HEK293T (cell line): Measurements from ENCODE around the gene SCLT1.

Experiments
- BHLHE40 ChIP-seq: fragments of 450-650 bp; IDR thresholded peaks from 2 replicates; pipeline ENCODE4 v1.6.1; 2016; ENCODE audit warnings: mild to moderate bottlenecking, moderate library complexity, borderline replicate concordance
- CTBP1 ChIP-seq: fragments of 450-650 bp; IDR thresholded peaks from 2 replicates; pipeline ENCODE4 v1.6.1; 2016; ENCODE audit warnings: borderline replicate concordance
- ELF4 ChIP-seq: fragments of 450-650 bp; IDR thresholded peaks from 2 replicates; pipeline ENCODE4 v1.6.1; 2017; ENCODE audit warnings: antibody characterized with exemption
- FOXK2 ChIP-seq: fragments of 450-650 bp; IDR thresholded peaks from 2 replicates; pipeline ENCODE4 v1.6.1; 2016; ENCODE audit warnings: mild to moderate bottlenecking
- FOXM1 ChIP-seq: fragments of 450-650 bp; IDR thresholded peaks from 2 replicates; pipeline ENCODE4 v1.6.1; 2017; ENCODE audit warnings: mild to moderate bottlenecking, borderline replicate concordance
- HDGF ChIP-seq: fragments of 450-650 bp; IDR thresholded peaks from 2 replicates; pipeline ENCODE4 v1.6.1; 2017; ENCODE audit warnings: antibody characterized with exemption, borderline replicate concordance
- L3MBTL2 ChIP-seq: fragments of 450-650 bp; conservative IDR thresholded peaks from 2 replicates; pipeline ENCODE4 v1.6.1; 2016; ENCODE audit warnings: mild to moderate bottlenecking
- PKNOX1 ChIP-seq: fragments of 450-650 bp; IDR thresholded peaks from 2 replicates; pipeline ENCODE4 v1.6.1; 2016
- SP1 ChIP-seq: fragments of 450-650 bp; IDR thresholded peaks from 2 replicates; pipeline ENCODE4 v1.6.1; 2017
- SUZ12 ChIP-seq: fragments of 450-650 bp; IDR thresholded peaks from 2 replicates; pipeline ENCODE4 v1.6.1; 2016; ENCODE audit warnings: mild to moderate bottlenecking
- TARDBP ChIP-seq: fragments of 450-650 bp; IDR thresholded peaks from 2 replicates; pipeline ENCODE4 v1.6.1; 2016

- no peak for TF ChIP-seq PKNOX1
- TF ChIP-seq L3MBTL2, result no peak
- TF ChIP-seq BHLHE40, result no peak
- TF ChIP-seq FOXM1, result no peak
- TF ChIP-seq ELF4, result no peak
- no peak for TF ChIP-seq HDGF
- TF ChIP-seq SP1, result no peak
- TF ChIP-seq SUZ12, result no peak
- TF ChIP-seq CTBP1, result no peak
- TF ChIP-seq TARDBP, result no peak
- no peak for TF ChIP-seq FOXK2
Observed at GRCh38 chr4:129046055-129046959, 47.0 kb downstream of the SCLT1 start.
